ENCODE results near the gene UBD.

The UBD gene

DNA sequence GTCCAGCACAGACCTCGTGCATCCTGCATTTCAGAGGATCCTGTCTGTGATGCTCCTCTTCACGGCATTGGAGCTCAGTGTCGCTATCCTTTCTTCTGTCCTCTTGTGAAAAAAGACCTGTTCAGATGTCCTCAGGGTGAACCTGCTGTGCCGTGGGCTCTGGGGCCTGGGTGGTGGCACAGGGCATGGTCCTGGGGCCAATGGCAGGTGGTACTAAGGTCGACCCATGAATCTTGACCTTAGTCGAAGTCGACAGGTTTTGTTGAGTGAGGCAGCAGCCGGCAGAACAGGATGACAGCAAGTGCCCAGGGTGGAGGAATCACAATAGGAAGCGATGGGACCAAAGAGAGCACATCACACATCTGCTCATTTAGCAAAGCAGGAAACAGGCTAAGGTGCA lies 49.8 kb downstream of the UBD start:
- Histone ChIP-seq H3K27me3 (ENCODE audit: insufficient read depth, poor library complexity, severe bottlenecking) (no peaks in the 10 kb centered on the region), H3K27ac (replicated peaks) (no peak overlapping the region), H3K4me3 (replicated peaks; ENCODE audit: insufficient read depth, low read length) (no peak overlapping the region)
- no peak for DNase-seq (ENCODE audit: low read depth in 1 of 2, low spot score in 1 of 2)
- TF ChIP-seq, protein P1, sequence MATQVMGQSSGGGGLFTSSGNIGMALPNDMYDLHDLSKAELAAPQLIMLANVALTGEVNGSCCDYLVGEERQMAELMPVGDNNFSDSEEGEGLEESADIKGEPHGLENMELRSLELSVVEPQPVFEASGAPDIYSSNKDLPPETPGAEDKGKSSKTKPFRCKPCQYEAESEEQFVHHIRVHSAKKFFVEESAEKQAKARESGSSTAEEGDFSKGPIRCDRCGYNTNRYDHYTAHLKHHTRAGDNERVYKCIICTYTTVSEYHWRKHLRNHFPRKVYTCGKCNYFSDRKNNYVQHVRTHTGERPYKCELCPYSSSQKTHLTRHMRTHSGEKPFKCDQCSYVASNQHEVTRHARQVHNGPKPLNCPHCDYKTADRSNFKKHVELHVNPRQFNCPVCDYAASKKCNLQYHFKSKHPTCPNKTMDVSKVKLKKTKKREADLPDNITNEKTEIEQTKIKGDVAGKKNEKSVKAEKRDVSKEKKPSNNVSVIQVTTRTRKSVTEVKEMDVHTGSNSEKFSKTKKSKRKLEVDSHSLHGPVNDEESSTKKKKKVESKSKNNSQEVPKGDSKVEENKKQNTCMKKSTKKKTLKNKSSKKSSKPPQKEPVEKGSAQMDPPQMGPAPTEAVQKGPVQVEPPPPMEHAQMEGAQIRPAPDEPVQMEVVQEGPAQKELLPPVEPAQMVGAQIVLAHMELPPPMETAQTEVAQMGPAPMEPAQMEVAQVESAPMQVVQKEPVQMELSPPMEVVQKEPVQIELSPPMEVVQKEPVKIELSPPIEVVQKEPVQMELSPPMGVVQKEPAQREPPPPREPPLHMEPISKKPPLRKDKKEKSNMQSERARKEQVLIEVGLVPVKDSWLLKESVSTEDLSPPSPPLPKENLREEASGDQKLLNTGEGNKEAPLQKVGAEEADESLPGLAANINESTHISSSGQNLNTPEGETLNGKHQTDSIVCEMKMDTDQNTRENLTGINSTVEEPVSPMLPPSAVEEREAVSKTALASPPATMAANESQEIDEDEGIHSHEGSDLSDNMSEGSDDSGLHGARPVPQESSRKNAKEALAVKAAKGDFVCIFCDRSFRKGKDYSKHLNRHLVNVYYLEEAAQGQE (IDR thresholded peaks at IDR 0.05; ENCODE audit: insufficient replicate concordance, low read depth): no peak
- TF ChIP-seq GABPA (IDR thresholded peaks at IDR 0.05; ENCODE audit: low read depth) (no peak), SPI1 (IDR thresholded peaks at IDR 0.05; ENCODE audit: borderline replicate concordance, low read depth) (no peak), POLR2AphosphoS5 (IDR thresholded peaks at IDR 0.05; ENCODE audit: low read depth) (no peak)
- TF ChIP-seq, protein P2, sequence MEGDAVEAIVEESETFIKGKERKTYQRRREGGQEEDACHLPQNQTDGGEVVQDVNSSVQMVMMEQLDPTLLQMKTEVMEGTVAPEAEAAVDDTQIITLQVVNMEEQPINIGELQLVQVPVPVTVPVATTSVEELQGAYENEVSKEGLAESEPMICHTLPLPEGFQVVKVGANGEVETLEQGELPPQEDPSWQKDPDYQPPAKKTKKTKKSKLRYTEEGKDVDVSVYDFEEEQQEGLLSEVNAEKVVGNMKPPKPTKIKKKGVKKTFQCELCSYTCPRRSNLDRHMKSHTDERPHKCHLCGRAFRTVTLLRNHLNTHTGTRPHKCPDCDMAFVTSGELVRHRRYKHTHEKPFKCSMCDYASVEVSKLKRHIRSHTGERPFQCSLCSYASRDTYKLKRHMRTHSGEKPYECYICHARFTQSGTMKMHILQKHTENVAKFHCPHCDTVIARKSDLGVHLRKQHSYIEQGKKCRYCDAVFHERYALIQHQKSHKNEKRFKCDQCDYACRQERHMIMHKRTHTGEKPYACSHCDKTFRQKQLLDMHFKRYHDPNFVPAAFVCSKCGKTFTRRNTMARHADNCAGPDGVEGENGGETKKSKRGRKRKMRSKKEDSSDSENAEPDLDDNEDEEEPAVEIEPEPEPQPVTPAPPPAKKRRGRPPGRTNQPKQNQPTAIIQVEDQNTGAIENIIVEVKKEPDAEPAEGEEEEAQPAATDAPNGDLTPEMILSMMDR (IDR thresholded peaks at IDR 0.05; ENCODE audit: insufficient read depth, low read length): no peak

DNA sequence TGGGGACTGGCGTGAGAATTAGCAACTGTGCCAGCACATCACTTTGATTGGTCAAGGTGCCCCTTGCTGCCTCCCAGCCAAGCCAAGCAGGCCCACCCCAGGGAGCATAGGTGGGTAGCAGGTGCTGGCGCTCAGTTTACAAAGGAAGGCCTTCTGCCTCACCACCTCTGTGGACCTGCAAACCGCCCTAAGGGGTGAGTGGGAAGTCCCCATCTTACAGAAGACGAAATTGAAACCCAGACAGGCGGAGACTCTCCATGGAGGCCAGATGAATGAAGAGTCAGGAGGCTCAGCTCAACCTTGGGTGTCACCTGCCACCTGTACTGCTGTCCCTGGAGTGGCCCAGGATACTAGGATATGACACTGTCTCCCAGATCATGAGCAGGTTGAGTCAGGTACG lies 50.3 kb downstream of the UBD start:
- TF ChIP-seq POLR2AphosphoS5 (IDR thresholded peaks at IDR 0.05; ENCODE audit: low read depth) (no peak), SPI1 (IDR thresholded peaks at IDR 0.05; ENCODE audit: borderline replicate concordance, low read depth) (no peak), GABPA (IDR thresholded peaks at IDR 0.05; ENCODE audit: low read depth) (no peak)
- TF ChIP-seq, protein P2 (IDR thresholded peaks at IDR 0.05; ENCODE audit: insufficient read depth, low read length): no peak
- TF ChIP-seq, protein P1 (IDR thresholded peaks at IDR 0.05; ENCODE audit: insufficient replicate concordance, low read depth): no peak
- H3K4me3 ChIP-seq (replicated peaks; ENCODE audit: insufficient read depth, low read length): no peak overlapping the region
- no peaks in the 10 kb centered on the region for H3K27me3 ChIP-seq (ENCODE audit: insufficient read depth, poor library complexity, severe bottlenecking)
- no peak overlapping the region for H3K27ac ChIP-seq (replicated peaks)
- DNase-seq (ENCODE audit: low read depth in 1 of 2, low spot score in 1 of 2): no peak

DNA sequence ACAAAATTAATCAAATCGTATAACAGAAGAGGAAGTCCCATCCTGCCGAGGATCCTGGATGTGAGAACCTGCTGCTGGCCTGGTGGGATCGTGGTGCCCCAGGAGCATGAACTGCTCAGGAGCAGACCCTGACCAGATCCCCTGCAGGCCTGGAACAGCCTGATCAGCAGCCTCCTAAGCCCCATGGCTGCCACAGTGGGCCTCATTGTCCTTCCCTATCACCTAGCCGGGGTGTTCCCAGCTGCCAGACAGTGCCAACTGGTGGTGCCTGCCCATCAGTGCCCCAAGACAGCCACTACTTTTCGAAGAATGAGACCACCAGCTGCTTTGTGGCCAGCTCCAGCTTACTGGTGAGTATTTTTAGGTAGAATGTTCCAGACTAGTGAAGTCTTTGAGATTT lies 52.2 kb downstream of the UBD start:
- TF ChIP-seq, protein P1 (IDR thresholded peaks at IDR 0.05; ENCODE audit: insufficient replicate concordance, low read depth): no peak
- TF ChIP-seq, protein P2 (IDR thresholded peaks at IDR 0.05; ENCODE audit: insufficient read depth, low read length): no peak
- no peak for TF ChIP-seq SPI1 (IDR thresholded peaks at IDR 0.05; ENCODE audit: borderline replicate concordance, low read depth)
- TF ChIP-seq GABPA (IDR thresholded peaks at IDR 0.05; ENCODE audit: low read depth): no peak
- TF ChIP-seq POLR2AphosphoS5 (IDR thresholded peaks at IDR 0.05; ENCODE audit: low read depth): no peak
- H3K27me3 ChIP-seq (ENCODE audit: insufficient read depth, poor library complexity, severe bottlenecking): no peaks in the 10 kb centered on the region
- no peak for DNase-seq (ENCODE audit: low read depth in 1 of 2, low spot score in 1 of 2)
- H3K27ac ChIP-seq (replicated peaks): no peak overlapping the region
- H3K4me3 ChIP-seq (replicated peaks; ENCODE audit: insufficient read depth, low read length): no peak overlapping the region
